Right lobe of liver (tissue), 4 donors: ENCODE measurements around the gene SLC2A4.

Source experiments
- CTCF ChIP-seq, 4 donors: fragments of 200-600 bp in 3 of 4; fragments of 450-650 bp in 1 of 4; IDR thresholded peaks; one replicate each; pipeline versions ENCODE4 v1.5.1 to v1.8.0; 2016 to 2022; ENCODE audit warnings: antibody characterized with exemption in 4 of 4, mild to moderate bottlenecking in 2 of 4
- POLR2A ChIP-seq: fragments of 450-650 bp; IDR thresholded peaks from one replicate; pipeline ENCODE4 v1.6.1; 2017; ENCODE audit warnings: antibody characterized with exemption, mild to moderate bottlenecking
- donor health status: DM: no; HTN: no; CAD: no.
- donor health status: DM: no; HTN: no; CAD: no.
- donor health status: DM: no; HTN: yes; CAD: no.

GRCh38 chr17:7281074-7281952 is at the start of gene SLC2A4:
- no peak for TF ChIP-seq CTCF (IDR thresholded peaks at IDR 0.05)
- no peak for TF ChIP-seq POLR2A
